A673 (cell line): ENCODE results near the gene KRTCAP3. TPM values are rescaled to one million over a fixed set of nuclear protein-coding genes. Genes with fewer than 3 reads are reported as not detected.

ENCODE experiments used
- BruUV-seq: library from RNA; stranded (reverse); fragments of 400-500 nt; replicated peaks from 2 replicates; lab custom pipeline; 2021; lab: Mats Ljungman, UMichigan
- CTCF ChIA-PET: fragments of 300-600 bp; sonication (Branson Sonifier 250); formaldehyde crosslinking; loops from one replicate; lab custom pipeline; 2022; ENCODE audit warnings: antibody characterized with exemption; lab: Charles Lee
- POLR2A ChIA-PET: fragments of 300-600 bp; sonication (Branson Sonifier 250); formaldehyde crosslinking; loops from one replicate; lab custom pipeline; 2022; ENCODE audit warnings: antibody characterized with exemption; ENCODE audit not compliant: low non-redundant PET; lab: Charles Lee
- DNase-seq: peaks from one replicate; pipeline ENCODE4 v3.0.0-alpha.2; 2015; ENCODE audit warnings: low spot score
- H3K27ac ChIP-seq: fragments of 200-600 bp; sonication (generic); 2 replicates; pipeline ENCODE4 v1.5.1; 2016; ENCODE audit warnings: mixed run types, low read depth, mild to moderate bottlenecking, mixed read lengths, antibody characterized with exemption, low read length; ENCODE audit not compliant: poor library complexity, severe bottlenecking
- H3K27me3 ChIP-seq: fragments of 200-600 bp; sonication (generic); replicated peaks from 2 replicates; pipeline ENCODE4 v1.6.1; 2017; ENCODE audit warnings: mixed run types, low read depth, mild to moderate bottlenecking, mixed read lengths, antibody characterized with exemption, low read length; ENCODE audit not compliant: insufficient read depth, poor library complexity
- H3K36me3 ChIP-seq: fragments of 200-600 bp; sonication (generic); 2 replicates; pipeline ENCODE4 v1.6.1; 2016; ENCODE audit warnings: mixed run types, mild to moderate bottlenecking, mixed read lengths, antibody characterized with exemption, low read length; ENCODE audit not compliant: insufficient read depth, poor library complexity, severe bottlenecking
- H3K4me1 ChIP-seq: fragments of 200-600 bp; sonication (generic); 2 replicates; pipeline ENCODE4 v1.6.1; 2017; ENCODE audit warnings: mixed run types, mild to moderate bottlenecking, mixed read lengths, antibody characterized with exemption, low read length; ENCODE audit not compliant: insufficient read depth, poor library complexity, severe bottlenecking
- H3K4me3 ChIP-seq: fragments of 200-600 bp; sonication (generic); 2 replicates; pipeline ENCODE4 v1.5.1; 2016; ENCODE audit warnings: low read depth, mixed run types, mild to moderate bottlenecking, mixed read lengths, low read length; ENCODE audit not compliant: poor library complexity, severe bottlenecking
- H3K9me3 ChIP-seq: fragments of 200-600 bp; sonication (generic); 2 replicates; pipeline ENCODE4 v1.6.1; 2016; ENCODE audit warnings: mixed run types, low read depth, mild to moderate bottlenecking, mixed read lengths, antibody characterized with exemption, low read length; ENCODE audit not compliant: poor library complexity, severe bottlenecking
- CTCF ChIP-seq: fragments of 300-800, 200-600 bp; sonication (generic); conservative IDR thresholded peaks from 2 replicates; pipeline ENCODE4 v1.5.1; 2017; ENCODE audit warnings: low read depth, mild to moderate bottlenecking, antibody characterized with exemption, low read length, moderate library complexity, mixed read lengths
- EZH2 ChIP-seq: fragments of 200-600 bp; sonication (generic); IDR thresholded peaks from 2 replicates; pipeline ENCODE4 v1.6.1; 2017; ENCODE audit warnings: borderline replicate concordance, low read depth, mild to moderate bottlenecking, mixed read lengths, antibody characterized with exemption, low read length; ENCODE audit not compliant: poor library complexity, severe bottlenecking
- intact Hi-C: fragments of 100-400 bp; cut with micrococcal nuclease; formaldehyde crosslinking; loops from one replicate; pipeline ENCODE4 v1.10.0; 2022; ENCODE audit not compliant: unreplicated experiment
- total RNA-seq: library from RNA; stranded (reverse); gene quantifications from 2 replicates; pipeline ENCODE4 v1.2.3, GENCODE V29; 2021

Gene KRTCAP3
- total RNA-seq, 1 experiment from 2014 or later = 3.4 TPM

- H3K36me3 ChIP-seq = peaks cover 2% of the 10 kb centered on the region
- no peak for TF ChIP-seq EZH2
- H3K4me1 ChIP-seq = no peaks in the 10 kb centered on the region
- H3K9me3 ChIP-seq = no peaks in the 10 kb centered on the region
- intact Hi-C loops = loop anchor here (2.0 kb wide), 2 partner anchors 60 to 80 kb away; partner anchors contain the start of genes NRBP1 and PPM1G
- ChIA-PET CTCF (interaction anchor here (0.6 kb wide), 1 partner anchor 238 kb away, joined by 3 read pairs; no protein-coding TSS in a partner anchor), POLR2A (no interaction called here)
- DNase-seq = peak; percentile 34
- H3K27ac ChIP-seq = peak overlapping the region; percentile 60
- no peaks in the 10 kb centered on the region for H3K27me3 ChIP-seq
- TSS peak; percentile 57 for BruUV-seq
- peak overlapping the region; percentile 75 for H3K4me3 ChIP-seq
Measured at GRCh38 chr2:27489118-27489497, 46.9 kb downstream of the KRTCAP3 start.

- ChIA-PET CTCF (interaction anchor here (0.6 kb wide), 1 partner anchor 239 kb away, joined by 3 read pairs; no protein-coding TSS in a partner anchor), POLR2A (interaction anchor here (0.7 kb wide), 1 partner anchor 114 kb away, joined by 3 read pairs; no protein-coding TSS in a partner anchor)
Measured at GRCh38 chr2:27489498-27490397, 47.6 kb downstream of the KRTCAP3 start, which contains the start of gene IFT172. TSS of gene IFT172 (minus strand) at chr2:27489743. CDS start at chr2:27489653, 90 bp downstream.

GRCh38 chr2:27492557-27492956 is 50.4 kb downstream of the KRTCAP3 start:
- no peaks in the 10 kb centered on the region for H3K4me1 ChIP-seq
- intact Hi-C loops = no loop called here
- H3K36me3 ChIP-seq = no peaks in the 10 kb centered on the region
- ChIA-PET POLR2A (interaction anchor here (0.7 kb wide), 1 partner anchor 228 kb away, joined by 11 read pairs; no protein-coding TSS in a partner anchor), CTCF (no interaction called here)
- TF ChIP-seq EZH2 (no peak), CTCF (no peak)
- no peaks in the 10 kb centered on the region for H3K9me3 ChIP-seq
- peaks cover 24% of the 10 kb centered on the region for H3K27me3 ChIP-seq
- no peak overlapping the region for H3K4me3 ChIP-seq
- no peak for DNase-seq
- H3K27ac ChIP-seq = no peak overlapping the region
- no TSS peak for BruUV-seq

More at GRCh38 chr2:27489498-27490397, 47.6 kb downstream of the KRTCAP3 start, which contains the start of gene IFT172:
- H3K36me3 ChIP-seq = no peaks in the 10 kb centered on the region
- H3K9me3 ChIP-seq = no peaks in the 10 kb centered on the region
- peak within 1 kb of the TSS; percentile 60 for H3K27ac ChIP-seq
- no peaks in the 10 kb centered on the region for H3K27me3 ChIP-seq
- TF ChIP-seq EZH2 (no peak), CTCF (no peak)
- BruUV-seq = no TSS peak
- no peaks in the 10 kb centered on the region for H3K4me1 ChIP-seq
- H3K4me3 ChIP-seq = peak within 1 kb of the TSS; percentile 75
- intact Hi-C loops = loop anchor here (2.0 kb wide), 2 partner anchors 61 to 81 kb away; partner anchors contain the start of genes NRBP1 and PPM1G
- DNase-seq = peak; percentile 100
